Islet precursor cell (in vitro differentiated cells): Measurements from ENCODE around the gene PALD1.
"Not testable (repeated sequence)": the region's sequence is repeated elsewhere in the genome, so short reads cannot be mapped to it uniquely, and the experiment has no call there.

ENCODE experiments used
- DNase-seq: peaks from one replicate; pipeline ENCODE4 v3.0.0-alpha.2; 2018

PALD1 gene

GRCh38 chr10:70592746-70593512 lies 114.4 kb downstream of the PALD1 start:
- no peak for DNase-seq

GRCh38 chr10:70593513-70593890 lies 114.9 kb downstream of the PALD1 start:
- DNase-seq, result no peak

- DNase-seq, result no peak
These were observed 115.6 kb downstream of the PALD1 start for GRCh38 chr10:70594161-70594560.

GRCh38 chr10:70595566-70596016 lies 117.0 kb downstream of the PALD1 start:
- peak; percentile 41 for DNase-seq

GRCh38 chr10:70596110-70596798 lies 117.7 kb downstream of the PALD1 start:
- DNase-seq, result no peak

- DNase-seq, result no peak
These were observed 118.6 kb downstream of the PALD1 start for GRCh38 chr10:70596860-70597809.

GRCh38 chr10:70597856-70598815 lies 119.6 kb downstream of the PALD1 start:
- no peak for DNase-seq

- DNase-seq, result no peak
These were observed 120.3 kb downstream of the PALD1 start for GRCh38 chr10:70598857-70599295.

- no peak for DNase-seq
These were observed 120.8 kb downstream of the PALD1 start for GRCh38 chr10:70599319-70599718.

- DNase-seq, result no peak
These were observed 121.2 kb downstream of the PALD1 start for GRCh38 chr10:70599791-70600190.

- no peak for DNase-seq
These were observed 122.2 kb downstream of the PALD1 start for GRCh38 chr10:70600512-70601395.

- DNase-seq, result no peak
These were observed 123.2 kb downstream of the PALD1 start for GRCh38 chr10:70601746-70602145.

- no peak for DNase-seq
These were observed 124.3 kb downstream of the PALD1 start, which contains the start of gene PRF1 for GRCh38 chr10:70602665-70603448. PRF1 (minus strand) TSS chr10:70602741; CDS start chr10:70600902, 1,839 bp downstream.

GRCh38 chr10:70603449-70603801 lies 124.9 kb downstream of the PALD1 start:
- no peak for DNase-seq

- DNase-seq, result no peak
These were observed 125.5 kb downstream of the PALD1 start for GRCh38 chr10:70604106-70604505.

GRCh38 chr10:70605161-70605560 lies 126.6 kb downstream of the PALD1 start:
- DNase-seq, result no peak

GRCh38 chr10:70607936-70608335 lies 129.4 kb downstream of the PALD1 start:
- no peak for DNase-seq

GRCh38 chr10:70613941-70614340 lies 135.4 kb downstream of the PALD1 start:
- DNase-seq, result no peak

- DNase-seq, result not testable (repeated sequence)
These were observed 135.8 kb downstream of the PALD1 start for GRCh38 chr10:70614364-70614763.

- no peak for DNase-seq
These were observed 136.6 kb downstream of the PALD1 start for GRCh38 chr10:70615211-70615610.
